Prostate gland (tissue), 2 donors: Measurements from ENCODE around the gene ROBO1.

ENCODE experiments used
- CTCF ChIP-seq, 4 experiments: fragments of 200-600 bp in 2 of 4; fragments of 450-650 bp in 2 of 4; sonication (generic) in 2 of 4; IDR thresholded peaks; 1 replicate in 3 of 4; 2 replicates in 1 of 4; pipeline ENCODE4 v1.5.1; 2016 to 2019; ENCODE audit warnings: antibody characterized with exemption in 4 of 4, mild to moderate bottlenecking in 2 of 4, moderate library complexity in 2 of 4
- POLR2A ChIP-seq: fragments of 450-650 bp; IDR thresholded peaks from one replicate; pipeline ENCODE4 v1.6.1; 2016; ENCODE audit warnings: antibody characterized with exemption, mild to moderate bottlenecking
- POLR2AphosphoS5 ChIP-seq: sonication (generic); formaldehyde crosslinking; IDR thresholded peaks from one replicate; pipeline ENCODE4 v1.6.1; 2017; ENCODE audit warnings: antibody characterized with exemption

DNA sequence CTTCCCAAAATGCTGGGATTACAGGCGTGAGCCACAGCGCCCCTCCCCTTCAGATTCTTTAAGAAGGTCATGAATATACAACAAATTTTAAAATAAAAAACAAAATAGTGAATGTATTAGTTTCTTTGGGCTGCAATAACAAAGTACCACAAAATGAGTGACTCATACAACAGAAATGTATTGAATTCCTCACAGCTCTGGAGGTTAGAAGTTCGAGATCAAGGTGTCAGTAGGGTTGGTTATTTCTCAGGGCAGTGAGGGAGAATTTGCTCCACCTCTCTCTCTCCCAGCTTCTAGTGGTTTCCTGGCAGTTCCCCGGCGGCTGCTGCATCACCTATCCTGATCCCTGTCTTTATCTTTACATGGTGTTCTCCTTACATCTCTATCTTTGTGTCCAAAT is 804.0 kb downstream of the ROBO1 start:
- TF ChIP-seq CTCF (IDR thresholded peaks at IDR 0.05) (no peak), POLR2A (no peak), POLR2AphosphoS5 (no peak)
